Measurements from ENCODE around the gene CTNNA3.

DNA sequence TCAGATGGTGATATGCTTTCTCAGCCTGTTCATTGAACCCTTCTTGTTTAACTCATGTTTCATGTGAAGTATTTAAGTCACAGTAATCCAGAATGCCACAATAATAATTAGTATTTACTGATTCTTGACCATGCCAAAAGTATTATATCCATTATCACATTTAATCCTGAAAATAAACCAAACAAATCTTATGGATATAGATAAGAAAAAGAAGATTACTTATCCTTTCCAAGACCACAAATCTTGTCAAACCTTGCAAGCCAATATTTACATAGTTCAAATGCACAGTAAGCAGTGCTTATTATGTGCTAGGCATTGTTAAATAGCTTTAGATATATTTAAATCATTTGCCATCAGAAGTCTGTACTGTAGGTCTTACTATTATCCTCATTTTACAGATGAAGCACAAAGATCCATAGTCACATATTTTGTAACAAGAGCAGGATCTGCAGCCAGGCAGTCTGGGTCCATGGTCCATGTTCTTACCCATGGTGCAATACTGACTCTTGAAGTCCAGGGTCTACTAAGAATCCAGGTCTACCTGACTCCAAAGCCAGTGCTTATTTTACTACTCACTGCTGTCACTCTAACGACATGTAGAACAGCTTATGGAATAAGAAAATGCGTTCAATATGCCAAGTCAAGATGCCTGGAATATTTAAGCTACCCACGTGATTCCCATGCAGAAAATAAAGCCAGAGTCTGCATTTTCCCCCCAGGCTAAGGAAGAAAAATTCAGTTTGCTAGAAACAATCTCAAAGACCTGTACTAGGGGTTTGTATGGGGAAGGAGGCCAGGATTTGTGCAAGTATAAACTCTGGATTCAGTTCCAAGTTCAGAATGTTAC is 1755.0 kb downstream of the CTNNA3 start:
- TF ChIP-seq, protein P1, sequence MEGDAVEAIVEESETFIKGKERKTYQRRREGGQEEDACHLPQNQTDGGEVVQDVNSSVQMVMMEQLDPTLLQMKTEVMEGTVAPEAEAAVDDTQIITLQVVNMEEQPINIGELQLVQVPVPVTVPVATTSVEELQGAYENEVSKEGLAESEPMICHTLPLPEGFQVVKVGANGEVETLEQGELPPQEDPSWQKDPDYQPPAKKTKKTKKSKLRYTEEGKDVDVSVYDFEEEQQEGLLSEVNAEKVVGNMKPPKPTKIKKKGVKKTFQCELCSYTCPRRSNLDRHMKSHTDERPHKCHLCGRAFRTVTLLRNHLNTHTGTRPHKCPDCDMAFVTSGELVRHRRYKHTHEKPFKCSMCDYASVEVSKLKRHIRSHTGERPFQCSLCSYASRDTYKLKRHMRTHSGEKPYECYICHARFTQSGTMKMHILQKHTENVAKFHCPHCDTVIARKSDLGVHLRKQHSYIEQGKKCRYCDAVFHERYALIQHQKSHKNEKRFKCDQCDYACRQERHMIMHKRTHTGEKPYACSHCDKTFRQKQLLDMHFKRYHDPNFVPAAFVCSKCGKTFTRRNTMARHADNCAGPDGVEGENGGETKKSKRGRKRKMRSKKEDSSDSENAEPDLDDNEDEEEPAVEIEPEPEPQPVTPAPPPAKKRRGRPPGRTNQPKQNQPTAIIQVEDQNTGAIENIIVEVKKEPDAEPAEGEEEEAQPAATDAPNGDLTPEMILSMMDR (IDR thresholded peaks at IDR 0.05; ENCODE audit: low read depth, low read length, poor library complexity, severe bottlenecking) = no peak
- no peak for TF ChIP-seq EZH2phosphoT487 (IDR thresholded peaks at IDR 0.05; ENCODE audit: borderline replicate concordance, low read length)

Data from DOHH2 (cell line).